Measurements from ENCODE around the gene UBE2G2. TPM values are rescaled to one million over a fixed set of nuclear protein-coding genes. Genes with fewer than 3 reads are reported as not detected.
A peak's percentile ranks its signal among the peaks of the same experiment; 100 is the strongest.

The UBE2G2 gene
- total RNA-seq, 1 experiment from 2014 or later, result 91.3 TPM

- Histone ChIP-seq H3K36me3 (ENCODE audit: control insufficient read depth, insufficient read depth, low read length) (no peaks in the 10 kb centered on the region), H3K9me3 (no peaks in the 10 kb centered on the region), H3K4me3 (ENCODE audit: low read depth, low read length) (no peak overlapping the region), H3K27me3 (replicated peaks; ENCODE audit: control insufficient read depth, insufficient read depth, low read length) (no peaks in the 10 kb centered on the region), H3K4me1 (peaks cover 7% of the 10 kb centered on the region)
- intact Hi-C loops (cut with micrococcal nuclease; ENCODE audit: unreplicated experiment), result no loop called here
- no peak for TF ChIP-seq CTCF (IDR thresholded peaks at IDR 0.05; ENCODE audit: insufficient read depth in 1 of 2, low read depth in 1 of 2, low read length in 1 of 2, severe bottlenecking in 1 of 2, unreplicated experiment in 1 of 2)
- no TSS peak for BruUV-seq (replicated peaks)
- no peak for DNase-seq
- no peak overlapping the region for H3K4me3 Mint-ChIP-seq (ENCODE audit: unreplicated experiment)
- H3K4me1 Mint-ChIP-seq (ENCODE audit: low read depth, unreplicated experiment), result peaks cover 20% of the 10 kb centered on the region
- H3K9me3 Mint-ChIP-seq (ENCODE audit: unreplicated experiment), result no peaks in the 10 kb centered on the region
- H3K27me3 Mint-ChIP-seq (ENCODE audit: insufficient read depth, unreplicated experiment), result no peaks in the 10 kb centered on the region
- no peak overlapping the region for H3K27ac Mint-ChIP-seq (ENCODE audit: unreplicated experiment)
- peaks cover 22% of the 10 kb centered on the region for H3K36me3 Mint-ChIP-seq (ENCODE audit: insufficient read depth, unreplicated experiment)
- ChIA-PET CTCF (no interaction called here), POLR2A (no interaction called here)
Observed at GRCh38 chr21:44761747-44762208, 39.8 kb downstream of the UBE2G2 start.

GRCh38 chr21:44761011-44761729, 40.5 kb downstream of the UBE2G2 start:
- Histone ChIP-seq H3K36me3 (ENCODE audit: control insufficient read depth, insufficient read depth, low read length) (no peaks in the 10 kb centered on the region), H3K4me1 (peaks cover 7% of the 10 kb centered on the region), H3K27me3 (replicated peaks; ENCODE audit: control insufficient read depth, insufficient read depth, low read length) (no peaks in the 10 kb centered on the region), H3K9me3 (no peaks in the 10 kb centered on the region), H3K4me3 (ENCODE audit: low read depth, low read length) (no peak overlapping the region)
- ChIA-PET CTCF (no interaction called here), POLR2A (no interaction called here)
- Mint-ChIP-seq H3K9me3 (ENCODE audit: unreplicated experiment) (no peaks in the 10 kb centered on the region), H3K36me3 (ENCODE audit: insufficient read depth, unreplicated experiment) (peaks cover 16% of the 10 kb centered on the region), H3K27ac (ENCODE audit: unreplicated experiment) (no peak overlapping the region), H3K27me3 (ENCODE audit: insufficient read depth, unreplicated experiment) (no peaks in the 10 kb centered on the region), H3K4me3 (ENCODE audit: unreplicated experiment) (no peak overlapping the region), H3K4me1 (ENCODE audit: low read depth, unreplicated experiment) (peaks cover 17% of the 10 kb centered on the region)
- TF ChIP-seq CTCF (IDR thresholded peaks at IDR 0.05; ENCODE audit: insufficient read depth in 1 of 2, low read depth in 1 of 2, low read length in 1 of 2, severe bottlenecking in 1 of 2, unreplicated experiment in 1 of 2), result peak; percentile 58 to 69
- no TSS peak for BruUV-seq (replicated peaks)
- intact Hi-C loops (cut with micrococcal nuclease; ENCODE audit: unreplicated experiment), result no loop called here
- peak in 1 of 2 experiments; percentile 36 for DNase-seq

GRCh38 chr21:44760376-44760775, 41.2 kb downstream of the UBE2G2 start:
- no peaks in the 10 kb centered on the region for H3K9me3 ChIP-seq
- no peaks in the 10 kb centered on the region; the same call in 1 of the 2 replicates for H3K4me1 ChIP-seq
- no peak overlapping the region for H3K4me3 ChIP-seq (ENCODE audit: low read depth, low read length)
- no peak for DNase-seq
- Mint-ChIP-seq H3K4me3 (ENCODE audit: unreplicated experiment) (no peak overlapping the region), H3K9me3 (ENCODE audit: unreplicated experiment) (no peaks in the 10 kb centered on the region), H3K36me3 (ENCODE audit: insufficient read depth, unreplicated experiment) (peaks cover 8% of the 10 kb centered on the region), H3K27ac (ENCODE audit: unreplicated experiment) (no peak overlapping the region), H3K4me1 (ENCODE audit: low read depth, unreplicated experiment) (peaks cover 9% of the 10 kb centered on the region), H3K27me3 (ENCODE audit: insufficient read depth, unreplicated experiment) (no peaks in the 10 kb centered on the region)
- no TSS peak for BruUV-seq (replicated peaks)
- POLR2A ChIA-PET, result no interaction called here
- intact Hi-C loops (cut with micrococcal nuclease; ENCODE audit: unreplicated experiment), result no loop called here
- no peaks in the 10 kb centered on the region for H3K36me3 ChIP-seq (ENCODE audit: control insufficient read depth, insufficient read depth, low read length)
- TF ChIP-seq CTCF (IDR thresholded peaks at IDR 0.05; ENCODE audit: insufficient read depth in 1 of 2, low read depth in 1 of 2, low read length in 1 of 2, severe bottlenecking in 1 of 2, unreplicated experiment in 1 of 2), result no peak
- CTCF ChIA-PET, result no interaction called here
- no peaks in the 10 kb centered on the region for H3K27me3 ChIP-seq (replicated peaks; ENCODE audit: control insufficient read depth, insufficient read depth, low read length)
